ENCODE measurements around the gene PDZD7.

Gene PDZD7

DNA sequence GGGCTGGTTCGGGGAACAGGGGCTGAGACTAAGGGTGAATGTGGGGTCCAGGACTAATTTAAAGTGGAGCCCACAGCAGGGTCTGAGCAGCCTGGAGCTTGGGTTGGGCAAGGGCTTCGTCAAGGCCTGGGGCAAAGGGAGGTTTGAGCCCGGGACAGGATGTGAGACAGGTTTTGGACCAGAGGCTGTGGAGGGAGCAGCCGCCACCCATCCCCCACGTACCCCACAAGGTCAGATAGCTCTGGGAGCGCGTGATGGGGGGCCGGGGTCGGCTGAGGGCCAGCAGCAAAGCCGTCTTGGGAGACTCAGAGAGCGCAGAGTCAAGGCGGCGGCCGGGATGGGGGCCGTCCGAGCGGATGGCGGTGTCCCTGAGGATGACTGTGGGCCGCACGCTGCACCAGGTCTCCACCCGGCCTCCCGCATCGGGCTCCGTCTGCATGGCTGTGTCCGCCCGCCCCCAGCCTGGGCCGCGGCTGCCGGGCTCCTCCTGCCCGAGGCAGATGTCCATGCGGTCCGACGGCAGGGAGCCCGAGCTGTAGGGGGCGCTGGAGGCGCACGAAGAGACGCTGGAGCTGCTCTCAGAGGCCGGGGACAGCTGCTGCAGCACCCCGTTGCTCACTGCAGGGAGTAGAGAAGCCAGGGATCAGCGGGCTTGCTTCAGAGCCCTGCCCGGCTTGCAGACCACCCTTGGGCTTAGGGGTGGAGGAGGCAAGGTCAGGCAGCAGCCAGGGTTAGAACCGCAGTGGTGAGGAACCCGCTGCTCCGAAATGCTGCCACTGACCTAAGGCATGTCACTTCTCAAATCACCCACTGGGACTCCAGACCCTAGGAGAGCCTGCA is 12.1 kb downstream of the PDZD7 start:
- no peak overlapping the region for H3K4me3 ChIP-seq (ENCODE audit: low read depth, low read length)
- TF ChIP-seq, protein P1, sequence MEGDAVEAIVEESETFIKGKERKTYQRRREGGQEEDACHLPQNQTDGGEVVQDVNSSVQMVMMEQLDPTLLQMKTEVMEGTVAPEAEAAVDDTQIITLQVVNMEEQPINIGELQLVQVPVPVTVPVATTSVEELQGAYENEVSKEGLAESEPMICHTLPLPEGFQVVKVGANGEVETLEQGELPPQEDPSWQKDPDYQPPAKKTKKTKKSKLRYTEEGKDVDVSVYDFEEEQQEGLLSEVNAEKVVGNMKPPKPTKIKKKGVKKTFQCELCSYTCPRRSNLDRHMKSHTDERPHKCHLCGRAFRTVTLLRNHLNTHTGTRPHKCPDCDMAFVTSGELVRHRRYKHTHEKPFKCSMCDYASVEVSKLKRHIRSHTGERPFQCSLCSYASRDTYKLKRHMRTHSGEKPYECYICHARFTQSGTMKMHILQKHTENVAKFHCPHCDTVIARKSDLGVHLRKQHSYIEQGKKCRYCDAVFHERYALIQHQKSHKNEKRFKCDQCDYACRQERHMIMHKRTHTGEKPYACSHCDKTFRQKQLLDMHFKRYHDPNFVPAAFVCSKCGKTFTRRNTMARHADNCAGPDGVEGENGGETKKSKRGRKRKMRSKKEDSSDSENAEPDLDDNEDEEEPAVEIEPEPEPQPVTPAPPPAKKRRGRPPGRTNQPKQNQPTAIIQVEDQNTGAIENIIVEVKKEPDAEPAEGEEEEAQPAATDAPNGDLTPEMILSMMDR (IDR thresholded peaks at IDR 0.05; ENCODE audit: borderline replicate concordance, insufficient read depth, low read depth, low read length), result peak; percentile 86

DNA sequence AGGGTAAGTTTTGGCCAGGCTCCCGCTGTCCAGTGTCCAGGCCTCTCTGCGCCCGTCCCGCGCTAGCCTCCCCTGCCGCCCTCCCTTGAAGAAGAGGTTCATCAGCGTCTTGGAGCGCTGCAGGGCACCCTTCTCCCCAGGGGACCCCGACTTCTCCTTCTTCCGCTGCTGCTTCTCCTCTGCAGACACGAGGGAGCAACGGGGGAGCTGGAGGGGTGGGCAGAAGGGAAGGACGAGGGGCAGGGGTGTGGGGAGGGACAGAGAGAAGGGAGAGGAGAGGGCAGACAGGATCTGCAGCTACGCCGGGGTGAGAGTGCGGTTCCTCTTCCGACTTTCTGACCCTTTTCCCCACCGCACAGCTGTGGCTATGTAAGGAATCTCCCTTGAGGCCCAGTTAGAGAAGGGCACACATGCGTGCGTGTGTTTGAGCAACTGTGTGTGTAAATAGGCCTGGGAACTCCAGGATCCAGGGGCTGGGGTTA is 12.8 kb downstream of the PDZD7 start:
- TF ChIP-seq, protein P1 (IDR thresholded peaks at IDR 0.05; ENCODE audit: borderline replicate concordance, insufficient read depth, low read depth, low read length), result no peak
- H3K4me3 ChIP-seq (ENCODE audit: low read depth, low read length), result no peak overlapping the region

DNA sequence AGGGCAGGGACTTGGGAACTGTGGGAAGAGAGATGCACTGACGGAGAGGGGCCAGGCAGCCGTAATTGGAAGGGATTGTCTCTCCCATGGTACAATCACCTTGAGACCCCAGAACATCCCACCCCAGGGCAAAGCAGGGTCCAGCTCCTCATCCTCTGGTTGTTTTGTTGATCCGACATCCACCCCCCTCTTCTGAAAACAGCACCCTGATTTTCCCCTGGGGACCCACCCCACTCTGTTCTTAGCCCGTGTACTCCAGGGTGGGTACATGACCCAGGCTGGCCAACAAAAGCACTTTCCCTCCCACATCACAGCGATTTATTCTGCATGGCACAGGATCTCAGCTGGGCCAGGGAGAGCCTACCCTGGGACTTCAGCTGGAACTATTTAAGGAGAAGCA is 14.1 kb downstream of the PDZD7 start:
- no peak overlapping the region for H3K4me3 ChIP-seq (ENCODE audit: low read depth, low read length)
- TF ChIP-seq, protein P1 (IDR thresholded peaks at IDR 0.05; ENCODE audit: borderline replicate concordance, insufficient read depth, low read depth, low read length), result no peak

- TF ChIP-seq, protein P1 (IDR thresholded peaks at IDR 0.05; ENCODE audit: borderline replicate concordance, insufficient read depth, low read depth, low read length), result no peak
- H3K4me3 ChIP-seq (ENCODE audit: low read depth, low read length), result no peak overlapping the region
These were observed 15.4 kb downstream of the PDZD7 start for GRCh38 chr10:101015582-101015973.

DNA sequence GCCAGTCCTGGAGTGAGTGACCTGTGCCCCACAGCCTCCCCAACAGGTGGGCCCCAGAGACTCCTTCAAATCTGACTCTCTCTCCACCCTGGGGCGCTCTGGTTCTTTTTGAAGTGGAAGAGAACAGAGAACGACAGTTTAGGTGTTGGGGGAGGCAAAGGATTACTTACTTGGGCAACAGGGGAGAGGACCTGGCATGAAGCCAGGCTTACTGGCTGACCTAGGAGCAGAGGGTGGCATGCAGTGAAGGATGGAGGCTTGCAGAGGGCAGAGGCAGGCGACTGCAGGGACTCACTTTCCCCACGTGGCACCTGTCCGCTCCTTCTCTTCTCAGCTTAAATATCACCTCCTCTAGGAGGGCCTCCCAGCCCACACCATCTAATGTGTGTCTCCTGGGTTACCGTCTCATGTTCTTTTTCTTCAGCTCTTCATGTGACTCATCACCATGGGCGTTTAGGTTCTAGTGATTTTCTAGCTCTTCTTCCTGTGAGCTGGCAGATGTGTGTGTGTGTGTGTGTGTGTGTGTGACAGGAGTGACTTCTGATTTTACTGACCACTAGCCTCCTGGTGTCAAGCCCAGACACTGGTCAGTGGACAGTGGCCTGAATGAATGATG is 15.9 kb downstream of the PDZD7 start:
- TF ChIP-seq, protein P1 (IDR thresholded peaks at IDR 0.05; ENCODE audit: borderline replicate concordance, insufficient read depth, low read depth, low read length), result no peak
- no peak overlapping the region for H3K4me3 ChIP-seq (ENCODE audit: low read depth, low read length)

GRCh38 chr10:101014230-101014884 is 16.6 kb downstream of the PDZD7 start:
- no peak overlapping the region for H3K4me3 ChIP-seq (ENCODE audit: low read depth, low read length)
- TF ChIP-seq, protein P1 (IDR thresholded peaks at IDR 0.05; ENCODE audit: borderline replicate concordance, insufficient read depth, low read depth, low read length), result peak; percentile 98
